Measurements from ENCODE around the gene NHLH2.

Gene NHLH2

DNA sequence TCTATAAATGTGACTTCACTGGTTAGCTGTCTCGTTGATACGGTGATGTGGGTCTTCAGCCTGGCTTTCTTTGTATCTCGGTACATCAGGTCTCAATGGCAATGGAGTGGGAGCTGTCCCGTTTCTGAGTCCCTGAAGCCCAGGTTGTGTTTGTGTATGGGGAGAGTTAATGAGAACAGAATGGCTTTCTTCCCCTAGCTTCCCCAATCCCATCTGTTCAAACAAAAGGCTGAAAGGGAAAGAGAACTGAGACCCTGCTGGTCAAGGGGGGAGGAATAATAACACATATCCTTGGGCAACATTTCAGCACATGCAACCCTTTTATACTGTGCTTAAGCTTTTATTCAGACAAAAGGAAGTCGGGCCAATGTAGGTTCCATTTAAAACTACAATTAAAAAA lies 44.0 kb downstream of the NHLH2 start:
- DNase-seq = no peak

DNA sequence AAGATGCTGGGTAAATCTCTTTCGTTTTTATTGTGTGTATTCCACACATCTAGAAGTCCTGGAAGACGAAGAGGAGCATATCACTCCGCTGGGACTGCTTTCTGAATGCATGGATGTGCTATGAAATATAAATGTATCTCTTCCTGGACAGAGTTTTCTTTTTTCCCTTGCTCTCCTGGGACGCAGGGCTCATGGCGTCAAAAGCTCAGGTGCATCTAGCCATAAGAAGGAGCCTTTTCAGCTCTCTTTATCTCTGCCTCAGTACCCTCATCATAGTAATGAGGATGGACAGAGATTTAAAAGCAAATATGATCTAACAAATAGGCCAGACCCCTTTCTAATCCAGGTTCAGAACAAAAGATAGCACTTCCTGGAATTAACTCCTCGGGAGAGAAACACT lies 44.9 kb downstream of the NHLH2 start:
- no peak for DNase-seq

DNA sequence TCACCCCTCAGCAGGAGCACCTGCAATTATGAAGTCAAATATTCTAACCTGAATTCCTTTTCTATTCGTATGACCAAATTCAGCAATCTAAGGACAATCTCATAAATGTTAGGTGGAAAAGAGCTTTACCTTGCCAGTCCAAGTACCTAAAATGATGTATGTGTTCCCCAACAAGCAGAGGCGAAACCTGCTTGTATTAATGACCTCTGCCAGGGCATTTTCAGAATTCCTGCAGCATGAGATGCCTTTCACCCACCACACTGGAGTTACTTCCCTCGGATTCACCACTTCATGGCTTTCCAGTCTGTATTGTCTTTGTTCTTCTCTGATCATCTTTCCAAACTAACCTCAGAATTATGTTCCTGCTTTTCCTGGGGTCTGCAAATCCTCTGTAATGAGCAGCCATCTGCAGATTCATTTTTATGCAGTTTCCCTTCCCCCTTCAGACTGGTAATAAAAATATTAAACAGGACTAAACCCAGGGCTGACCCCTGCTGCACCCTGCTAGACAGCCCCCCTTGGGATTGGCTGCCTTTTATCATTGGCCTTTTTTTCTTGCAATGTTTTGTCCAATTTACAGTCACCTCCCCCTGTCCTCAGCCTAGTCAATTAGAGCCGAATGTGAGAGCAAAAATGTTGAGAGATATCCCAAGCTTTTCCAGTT lies 45.8 kb downstream of the NHLH2 start:
- no peak for DNase-seq

DNA sequence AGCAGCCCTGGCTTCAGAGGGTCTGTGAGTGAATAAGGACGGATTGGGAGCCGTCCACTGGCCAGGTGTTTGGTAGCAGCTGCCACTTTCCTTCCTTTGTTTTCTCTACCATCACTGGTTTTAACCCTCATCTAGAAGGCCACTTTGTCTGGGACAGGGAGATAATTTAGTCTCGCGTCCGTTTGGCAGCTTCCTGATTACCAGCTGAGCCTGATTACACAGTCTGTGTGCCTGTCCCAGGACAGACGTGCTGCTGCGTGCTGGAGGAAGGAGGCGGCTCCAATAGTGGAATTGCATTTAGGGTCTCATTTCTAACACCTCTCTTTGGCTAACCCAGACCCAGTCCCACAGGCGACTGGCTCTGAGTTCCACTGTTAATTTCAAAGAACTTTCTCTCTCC lies 47.8 kb downstream of the NHLH2 start:
- DNase-seq = no peak

DNA sequence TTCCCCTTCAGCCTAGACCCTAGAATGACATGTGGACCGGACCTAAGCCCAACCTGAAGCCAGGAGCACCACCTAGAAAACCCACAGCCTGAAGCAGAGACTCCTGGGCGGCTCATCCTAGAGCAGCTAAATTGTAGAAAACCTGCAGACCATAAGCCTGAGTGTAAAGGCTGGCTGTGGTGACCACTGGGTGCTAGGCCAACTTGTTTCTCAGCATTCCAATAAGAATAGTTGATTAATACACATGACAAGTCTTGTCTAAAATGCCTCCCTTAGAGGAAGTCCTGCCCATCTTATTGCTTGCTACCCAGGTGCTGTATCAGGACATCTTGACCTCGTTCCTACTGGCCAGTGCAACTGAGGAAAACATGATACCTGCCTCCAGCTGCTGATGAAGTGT lies 49.1 kb downstream of the NHLH2 start:
- no peak for DNase-seq

DNA sequence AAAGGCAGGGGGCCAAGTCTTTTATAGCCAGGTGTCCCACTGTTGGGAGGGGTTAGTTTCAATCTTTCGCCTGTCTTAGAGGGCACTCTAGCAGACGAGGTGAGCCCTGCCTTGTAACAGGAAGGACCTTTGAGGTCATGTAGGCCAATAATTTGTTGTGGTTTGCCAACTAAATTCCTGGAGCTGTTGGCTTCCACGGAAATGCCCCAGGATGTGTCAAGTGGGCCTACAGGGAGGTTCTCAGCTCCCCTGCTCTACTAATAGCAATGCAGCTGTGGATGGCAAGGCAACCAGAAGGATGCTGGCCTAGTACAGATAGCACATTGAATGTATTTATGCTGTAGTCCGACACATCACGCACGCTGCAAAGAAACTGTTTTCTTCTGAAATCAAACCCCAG lies 50.1 kb downstream of the NHLH2 start:
- no peak for DNase-seq

DNA sequence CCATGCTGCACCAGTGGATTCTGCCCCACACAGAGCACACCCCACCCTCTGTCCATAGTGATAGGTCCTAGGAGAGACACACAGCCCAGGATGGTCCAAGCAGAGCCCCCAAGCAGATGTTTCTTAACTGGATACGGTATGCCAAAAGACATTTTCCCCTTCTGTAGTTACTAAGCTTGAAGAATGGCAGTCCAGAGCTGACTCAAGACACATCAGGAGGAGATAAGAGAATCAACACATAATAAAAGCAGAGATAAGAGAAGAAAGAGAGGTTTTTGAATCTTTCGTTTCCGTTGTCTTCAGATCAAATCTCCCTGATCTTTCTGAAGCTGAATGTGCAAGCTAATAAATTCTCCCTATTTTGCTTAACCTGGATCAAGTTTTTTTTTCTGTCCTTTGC lies 50.6 kb downstream of the NHLH2 start:
- no peak for DNase-seq
